Vagina (tissue), 2 donors: ENCODE measurements around the gene PLXNA1.

Source experiments
- CTCF ChIP-seq, 3 experiments: fragments of 450-650 bp in 2 of 3; fragments of 200-600 bp in 1 of 3; sonication (generic) in 1 of 3; IDR thresholded peaks; one replicate each; pipeline ENCODE4 v1.5.1; 2017 to 2019; ENCODE audit warnings: antibody characterized with exemption in 3 of 3, mild to moderate bottlenecking in 2 of 3, moderate library complexity in 2 of 3
- POLR2A ChIP-seq, 2 donors: fragments of 450-650 bp; IDR thresholded peaks; one replicate each; pipeline ENCODE4 v1.6.1; 2017; ENCODE audit warnings: antibody characterized with exemption in 2 of 2, mild to moderate bottlenecking in 2 of 2, moderate library complexity in 2 of 2
- POLR2AphosphoS5 ChIP-seq, 2 donors: sonication (generic); formaldehyde crosslinking; IDR thresholded peaks; one replicate each; pipeline ENCODE4 v1.9.0; 2017; ENCODE audit warnings: antibody characterized with exemption in 2 of 2, mild to moderate bottlenecking in 2 of 2, low read depth in 1 of 2; ENCODE audit not compliant: insufficient read depth in 1 of 2

GRCh38 chr3:127015282-127016042 is 32.5 kb downstream of the PLXNA1 start:
- TF ChIP-seq CTCF (IDR thresholded peaks at IDR 0.05) (no peak), POLR2A (IDR thresholded peaks at IDR 0.05) (no peak), POLR2AphosphoS5 (IDR thresholded peaks at IDR 0.05; ENCODE audit: insufficient read depth in 1 of 2, low read depth in 1 of 2) (no peak)
